HEK293 (cell line): Measurements from ENCODE around the gene BICD1.
"Not testable (repeated sequence)": the region's sequence is repeated elsewhere in the genome, so short reads cannot be mapped to it uniquely, and the experiment has no call there.

Experiments
- MYNN ChIP-seq: fragments of 450-650 bp; formaldehyde crosslinking; IDR thresholded peaks from 2 replicates; pipeline ENCODE4 v1.5.1; 2016; ENCODE audit warnings: missing biosample characterization, missing genetic modification characterization, borderline replicate concordance
- SP3 ChIP-seq: fragments of 450-650 bp; formaldehyde crosslinking; IDR thresholded peaks from 2 replicates; pipeline ENCODE4 v1.5.1; 2016; ENCODE audit warnings: missing biosample characterization, missing genetic modification characterization
- ZFP3 ChIP-seq: fragments of 450-650 bp; formaldehyde crosslinking; IDR thresholded peaks from 2 replicates; pipeline ENCODE4 v1.5.1; 2016; ENCODE audit warnings: low read depth, missing biosample characterization, missing genetic modification characterization
- ZFP41 ChIP-seq: fragments of 450-650 bp; formaldehyde crosslinking; IDR thresholded peaks from 2 replicates; pipeline ENCODE4 v1.5.1; 2016; ENCODE audit warnings: missing biosample characterization, missing genetic modification characterization, borderline replicate concordance
- ZNF148 ChIP-seq: fragments of 450-650 bp; formaldehyde crosslinking; IDR thresholded peaks from 2 replicates; pipeline ENCODE4 v1.5.0; 2017; ENCODE audit warnings: missing biosample characterization, missing genetic modification characterization, borderline replicate concordance
- ZNF501 ChIP-seq: fragments of 450-650 bp; formaldehyde crosslinking; IDR thresholded peaks from 2 replicates; pipeline ENCODE4 v1.5.1; 2016; ENCODE audit warnings: missing biosample characterization, missing genetic modification characterization
- ZNF777 ChIP-seq: fragments of 450-650 bp; formaldehyde crosslinking; IDR thresholded peaks from 2 replicates; pipeline ENCODE4 v1.5.1; 2017; ENCODE audit warnings: missing biosample characterization, missing genetic modification characterization, borderline replicate concordance
- TF ChIP-seq, protein P1 (sequence below): fragments of 450-650 bp; formaldehyde crosslinking; IDR thresholded peaks from 2 replicates; pipeline ENCODE4 v1.5.1; 2016; ENCODE audit warnings: missing biosample characterization, missing genetic modification characterization

DNA sequence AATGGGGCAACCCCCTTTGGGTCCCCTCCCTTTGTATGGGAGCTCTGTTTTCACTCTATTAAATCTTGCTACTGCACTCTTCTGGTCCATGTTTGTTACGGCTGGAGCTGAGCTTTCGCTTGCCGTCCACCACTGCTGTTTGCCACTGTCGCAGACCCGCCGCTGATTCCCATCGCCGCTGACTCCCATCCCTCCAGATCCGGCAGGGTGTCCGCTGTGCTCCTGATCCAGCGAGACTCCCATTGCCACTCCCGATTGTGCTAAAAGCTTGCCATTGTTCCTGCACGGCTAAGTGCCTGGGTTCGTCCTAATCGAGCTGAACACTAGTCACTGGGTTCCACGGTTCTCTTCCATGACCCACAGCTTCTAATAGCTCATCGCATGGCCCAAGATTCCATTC is 168.9 kb downstream of the BICD1 start:
- TF ChIP-seq, protein P1, sequence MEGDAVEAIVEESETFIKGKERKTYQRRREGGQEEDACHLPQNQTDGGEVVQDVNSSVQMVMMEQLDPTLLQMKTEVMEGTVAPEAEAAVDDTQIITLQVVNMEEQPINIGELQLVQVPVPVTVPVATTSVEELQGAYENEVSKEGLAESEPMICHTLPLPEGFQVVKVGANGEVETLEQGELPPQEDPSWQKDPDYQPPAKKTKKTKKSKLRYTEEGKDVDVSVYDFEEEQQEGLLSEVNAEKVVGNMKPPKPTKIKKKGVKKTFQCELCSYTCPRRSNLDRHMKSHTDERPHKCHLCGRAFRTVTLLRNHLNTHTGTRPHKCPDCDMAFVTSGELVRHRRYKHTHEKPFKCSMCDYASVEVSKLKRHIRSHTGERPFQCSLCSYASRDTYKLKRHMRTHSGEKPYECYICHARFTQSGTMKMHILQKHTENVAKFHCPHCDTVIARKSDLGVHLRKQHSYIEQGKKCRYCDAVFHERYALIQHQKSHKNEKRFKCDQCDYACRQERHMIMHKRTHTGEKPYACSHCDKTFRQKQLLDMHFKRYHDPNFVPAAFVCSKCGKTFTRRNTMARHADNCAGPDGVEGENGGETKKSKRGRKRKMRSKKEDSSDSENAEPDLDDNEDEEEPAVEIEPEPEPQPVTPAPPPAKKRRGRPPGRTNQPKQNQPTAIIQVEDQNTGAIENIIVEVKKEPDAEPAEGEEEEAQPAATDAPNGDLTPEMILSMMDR: not testable (repeated sequence)
- TF ChIP-seq SP3 (tag by site-specific recombination); MYNN; ZNF148 (tag by site-specific recombination); ZFP41 (tag by site-specific recombination); ZNF501 (tag by site-specific recombination); ZFP3; ZNF777 (tag by site-specific recombination): not testable (repeated sequence)
